Measurements from ENCODE around the gene BRD9.

The BRD9 gene

DNA sequence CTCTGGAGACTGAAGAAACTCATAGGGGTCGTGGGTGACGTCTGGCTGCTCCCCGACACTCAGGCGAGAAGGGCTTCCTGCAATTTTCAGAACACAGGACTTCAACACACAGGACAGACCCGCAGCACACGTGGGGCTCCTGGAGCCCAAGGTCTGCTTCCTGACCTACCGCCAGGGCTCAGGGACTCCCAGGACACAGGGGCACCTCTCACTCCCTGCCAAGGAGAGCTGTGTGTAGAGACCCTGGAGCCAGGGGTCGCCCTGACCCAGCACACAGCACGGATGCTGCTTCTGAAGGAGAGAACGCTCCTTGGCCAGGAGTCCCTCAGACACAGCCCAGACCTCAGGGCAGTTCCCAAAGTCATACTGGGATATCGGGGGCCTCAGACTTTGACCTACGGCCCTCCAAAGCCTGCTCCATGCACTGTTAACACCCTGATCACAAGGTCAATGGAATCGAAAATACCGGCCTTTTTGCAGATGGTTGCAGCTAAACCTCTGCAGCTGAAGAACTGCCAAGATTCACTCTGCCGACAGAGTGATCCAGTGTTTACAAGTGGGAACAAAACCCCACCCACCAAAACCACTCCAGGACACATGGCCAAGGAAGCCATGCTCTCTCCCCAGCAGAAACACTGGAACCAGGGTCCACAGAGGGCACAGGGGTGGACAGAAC, 28.0 kb downstream of the BRD9 start:
- Mint-ChIP-seq H3K27me3 (ENCODE audit: low read depth) (no peaks in the 10 kb centered on the region), H3K36me3 (ENCODE audit: low read depth) (peaks cover 47% of the 10 kb centered on the region), H3K27ac (peak overlapping the region in 1 of 3 experiments; percentile 63), H3K4me3 (no peak overlapping the region), H3K9me3 (no peaks in the 10 kb centered on the region), H3K4me1 (no peaks in the 10 kb centered on the region)
- TF ChIP-seq, protein P1, sequence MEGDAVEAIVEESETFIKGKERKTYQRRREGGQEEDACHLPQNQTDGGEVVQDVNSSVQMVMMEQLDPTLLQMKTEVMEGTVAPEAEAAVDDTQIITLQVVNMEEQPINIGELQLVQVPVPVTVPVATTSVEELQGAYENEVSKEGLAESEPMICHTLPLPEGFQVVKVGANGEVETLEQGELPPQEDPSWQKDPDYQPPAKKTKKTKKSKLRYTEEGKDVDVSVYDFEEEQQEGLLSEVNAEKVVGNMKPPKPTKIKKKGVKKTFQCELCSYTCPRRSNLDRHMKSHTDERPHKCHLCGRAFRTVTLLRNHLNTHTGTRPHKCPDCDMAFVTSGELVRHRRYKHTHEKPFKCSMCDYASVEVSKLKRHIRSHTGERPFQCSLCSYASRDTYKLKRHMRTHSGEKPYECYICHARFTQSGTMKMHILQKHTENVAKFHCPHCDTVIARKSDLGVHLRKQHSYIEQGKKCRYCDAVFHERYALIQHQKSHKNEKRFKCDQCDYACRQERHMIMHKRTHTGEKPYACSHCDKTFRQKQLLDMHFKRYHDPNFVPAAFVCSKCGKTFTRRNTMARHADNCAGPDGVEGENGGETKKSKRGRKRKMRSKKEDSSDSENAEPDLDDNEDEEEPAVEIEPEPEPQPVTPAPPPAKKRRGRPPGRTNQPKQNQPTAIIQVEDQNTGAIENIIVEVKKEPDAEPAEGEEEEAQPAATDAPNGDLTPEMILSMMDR (IDR thresholded peaks at IDR 0.05; ENCODE audit: unreplicated experiment in 3 of 3): no peak

DNA sequence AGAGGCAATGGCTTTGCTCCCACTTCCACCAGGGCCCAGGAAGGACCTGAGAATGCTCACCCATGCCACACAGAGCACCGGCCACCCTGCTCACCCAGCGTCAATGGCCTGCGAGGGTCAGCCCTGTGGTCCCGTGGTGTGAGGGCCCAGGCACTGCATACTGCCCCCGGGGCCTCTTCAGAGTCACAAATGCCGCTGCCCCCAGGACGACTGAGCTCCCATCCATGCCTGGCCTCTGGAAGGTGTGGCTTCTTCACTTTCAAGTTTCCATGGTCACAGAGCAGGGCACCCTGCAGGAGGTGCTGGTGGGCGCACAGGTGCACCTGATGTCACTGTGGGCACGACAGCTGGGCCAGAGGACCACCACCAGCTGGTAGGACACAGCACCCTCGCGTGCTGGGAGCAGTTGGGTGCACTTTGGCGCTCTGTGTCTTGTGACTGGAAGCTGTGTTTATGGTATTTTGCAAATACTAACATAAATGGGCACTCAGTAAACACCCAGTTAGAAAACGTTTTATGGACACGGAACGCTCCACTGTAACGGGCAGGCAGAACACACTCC, 29.3 kb downstream of the BRD9 start:
- TF ChIP-seq, protein P1 (IDR thresholded peaks at IDR 0.05; ENCODE audit: unreplicated experiment in 3 of 3): no peak
- H3K36me3 Mint-ChIP-seq (ENCODE audit: low read depth): peaks cover 37% of the 10 kb centered on the region
- peak overlapping the region in 1 of 3 experiments; percentile 63 for H3K27ac Mint-ChIP-seq
- no peaks in the 10 kb centered on the region for H3K4me1 Mint-ChIP-seq
- H3K4me3 Mint-ChIP-seq: no peak overlapping the region
- H3K9me3 Mint-ChIP-seq: no peaks in the 10 kb centered on the region
- no peaks in the 10 kb centered on the region for H3K27me3 Mint-ChIP-seq (ENCODE audit: low read depth)

DNA sequence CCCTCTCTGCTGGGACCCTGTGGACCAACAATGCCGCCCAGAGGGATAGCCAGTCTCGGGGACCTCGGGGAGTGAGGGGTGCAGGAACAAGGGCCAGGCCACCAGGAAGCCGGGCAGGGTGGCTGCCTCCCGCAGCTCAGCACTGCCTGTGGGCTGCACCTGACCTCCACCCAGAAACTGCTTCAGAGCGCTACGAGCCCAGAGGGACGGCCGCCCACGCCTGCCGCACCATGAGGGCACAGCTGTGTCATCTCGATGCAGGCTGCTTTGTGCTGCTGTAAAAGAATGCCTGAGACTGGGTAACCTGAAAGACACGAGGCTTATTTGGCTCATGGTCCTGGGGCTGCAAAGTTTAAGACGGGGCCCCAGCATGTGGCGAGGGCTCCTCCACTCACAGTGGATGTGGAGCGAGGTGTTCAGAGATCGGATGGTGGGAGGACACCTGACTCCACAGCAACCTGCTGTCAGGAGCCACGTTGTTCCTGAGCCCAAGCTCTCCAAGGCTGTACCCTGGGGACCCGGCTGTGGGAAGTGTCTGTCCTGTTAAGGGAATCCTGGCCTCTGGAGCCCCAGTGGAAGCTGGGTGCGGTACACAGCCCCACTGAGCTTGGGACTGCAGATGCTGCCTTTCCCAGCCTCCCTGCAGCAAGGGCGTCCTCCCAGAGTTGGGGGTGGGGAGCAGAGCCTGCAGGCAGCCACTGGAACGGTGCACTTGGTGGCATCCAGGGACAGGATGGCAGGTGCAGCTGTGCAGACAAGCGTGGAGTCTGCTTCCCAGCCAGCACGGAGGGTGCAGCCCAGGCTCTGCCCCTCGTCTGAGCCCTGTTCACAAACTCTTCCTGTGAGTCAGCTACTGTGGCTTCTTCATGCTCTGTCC, 30.0 kb downstream of the BRD9 start:
- no peaks in the 10 kb centered on the region for H3K4me1 Mint-ChIP-seq
- H3K27me3 Mint-ChIP-seq (ENCODE audit: low read depth): no peaks in the 10 kb centered on the region
- peaks cover 30% of the 10 kb centered on the region for H3K36me3 Mint-ChIP-seq (ENCODE audit: low read depth)
- H3K4me3 Mint-ChIP-seq: no peak overlapping the region
- no peak overlapping the region for H3K27ac Mint-ChIP-seq
- TF ChIP-seq, protein P1 (IDR thresholded peaks at IDR 0.05; ENCODE audit: unreplicated experiment in 3 of 3): no peak
- no peaks in the 10 kb centered on the region for H3K9me3 Mint-ChIP-seq

DNA sequence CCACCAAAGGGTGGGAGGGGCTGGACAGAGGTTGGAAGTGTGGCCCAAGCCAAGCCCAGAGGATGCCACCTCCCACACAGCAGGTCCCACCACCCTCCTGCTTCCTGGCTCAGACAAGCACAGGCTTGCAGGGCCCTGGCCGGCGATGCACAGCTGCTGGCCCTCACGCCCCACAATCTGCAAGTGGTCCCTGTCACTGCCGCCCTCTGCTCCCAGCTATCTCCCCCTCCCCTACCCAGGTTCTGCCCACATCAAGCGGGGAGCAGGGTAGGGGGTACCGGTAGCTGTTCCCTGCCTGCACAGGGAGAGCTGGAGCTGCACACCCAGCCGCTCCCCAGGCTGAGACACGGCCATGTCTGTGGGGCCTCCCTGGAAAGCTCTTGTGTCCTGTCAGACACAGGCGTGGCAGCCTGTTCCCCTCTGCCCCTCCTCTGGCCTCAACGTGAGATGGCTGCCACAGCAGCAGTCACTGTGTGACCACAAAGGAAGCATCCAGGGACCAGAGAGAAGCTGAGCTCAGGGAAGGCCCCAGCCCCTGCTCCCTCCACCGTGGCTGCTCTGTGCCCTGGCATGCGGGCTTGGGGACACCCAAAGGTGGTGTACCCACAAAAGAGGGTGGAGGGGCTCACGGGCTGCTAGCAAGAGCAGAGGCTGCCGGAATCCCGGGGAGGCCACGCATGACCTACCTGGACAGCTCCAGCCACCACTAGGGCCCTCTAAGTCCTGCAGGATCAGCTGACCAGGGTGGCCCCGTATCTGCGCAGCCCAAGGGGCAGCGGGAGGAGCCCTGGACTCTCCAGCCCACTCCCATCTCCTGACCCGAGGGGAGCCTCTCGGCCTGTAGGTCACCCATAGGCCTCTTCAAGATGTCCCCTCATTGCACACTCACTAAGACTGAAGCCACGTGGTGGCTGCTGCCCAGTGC, 30.9 kb downstream of the BRD9 start:
- H3K9me3 Mint-ChIP-seq: no peaks in the 10 kb centered on the region
- H3K27me3 Mint-ChIP-seq (ENCODE audit: low read depth): no peaks in the 10 kb centered on the region
- no peak overlapping the region for H3K4me3 Mint-ChIP-seq
- TF ChIP-seq, protein P1 (IDR thresholded peaks at IDR 0.05; ENCODE audit: unreplicated experiment in 3 of 3): no peak
- peaks cover 24% of the 10 kb centered on the region for H3K36me3 Mint-ChIP-seq (ENCODE audit: low read depth)
- no peaks in the 10 kb centered on the region for H3K4me1 Mint-ChIP-seq
- no peak overlapping the region for H3K27ac Mint-ChIP-seq

DNA sequence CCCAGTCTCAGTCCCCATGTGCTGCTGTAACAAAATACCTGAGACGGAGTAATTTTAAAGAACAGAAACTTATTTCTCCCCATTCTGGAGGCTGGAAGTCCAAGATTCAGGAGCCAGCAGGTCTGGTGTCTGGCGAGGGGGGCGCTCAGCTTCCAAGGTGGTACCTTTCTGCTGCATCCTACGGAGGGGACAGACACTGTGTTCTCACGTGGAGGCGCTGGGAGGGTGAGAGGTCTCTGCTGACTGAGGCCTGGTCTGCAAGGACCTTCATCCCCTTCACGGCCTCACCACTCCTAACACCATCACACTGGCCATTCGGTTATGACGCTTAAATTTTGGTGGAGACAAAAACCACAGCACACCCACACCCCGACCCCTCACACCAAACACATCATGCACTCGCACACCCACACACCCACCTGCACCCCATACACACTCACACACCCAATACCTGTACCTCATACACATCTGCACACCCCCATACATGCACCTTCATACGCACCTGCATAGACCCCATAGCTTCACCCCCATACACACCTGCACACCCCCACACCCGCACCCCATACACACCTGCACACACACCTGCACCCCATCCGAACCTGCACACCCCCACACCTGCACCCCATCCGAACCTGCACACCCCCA, 32.0 kb downstream of the BRD9 start:
- Mint-ChIP-seq H3K4me1 (no peaks in the 10 kb centered on the region), H3K36me3 (ENCODE audit: low read depth) (peaks cover 16% of the 10 kb centered on the region), H3K4me3 (no peak overlapping the region), H3K27me3 (ENCODE audit: low read depth) (no peaks in the 10 kb centered on the region), H3K9me3 (no peaks in the 10 kb centered on the region), H3K27ac (no peak overlapping the region)
- TF ChIP-seq, protein P1 (IDR thresholded peaks at IDR 0.05; ENCODE audit: unreplicated experiment in 3 of 3): no peak
